Erythroblast (primary cell): ENCODE results near the gene PFDN5.

Source experiments
- GATA1 ChIP-seq: IDR thresholded peaks from 2 replicates; pipeline ENCODE4 v1.6.1; 2011; ENCODE audit warnings: low read depth, mild to moderate bottlenecking, control low read depth, low read length, moderate library complexity
- POLR2A ChIP-seq: IDR thresholded peaks from 2 replicates; pipeline ENCODE4 v1.6.1; 2011; ENCODE audit warnings: mild to moderate bottlenecking, low read length

DNA sequence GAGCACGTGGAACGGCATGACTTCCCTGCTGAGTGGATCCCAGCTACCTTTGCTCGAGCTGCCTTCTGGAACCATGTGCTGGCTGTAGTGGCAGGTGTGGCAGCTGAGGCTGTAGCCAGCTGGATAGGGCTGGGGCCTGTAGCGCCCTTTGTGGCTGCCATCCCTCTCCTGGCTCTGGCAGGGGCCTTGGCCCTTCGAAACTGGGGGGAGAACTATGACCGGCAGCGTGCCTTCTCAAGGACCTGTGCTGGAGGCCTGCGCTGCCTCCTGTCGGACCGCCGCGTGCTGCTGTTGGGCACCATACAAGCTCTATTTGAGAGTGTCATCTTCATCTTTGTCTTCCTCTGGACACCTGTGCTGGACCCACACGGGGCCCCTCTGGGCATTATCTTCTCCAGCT lies 42.0 kb upstream of the PFDN5 start:
- no peak for TF ChIP-seq POLR2A
- no peak for TF ChIP-seq GATA1
